Suprapubic skin (tissue), 4 donors: Measurements from ENCODE around the gene ODF2. TPM values are rescaled to one million over a fixed set of nuclear protein-coding genes. Genes with fewer than 3 reads are reported as not detected.
A peak's percentile ranks its signal among the peaks of the same experiment; 100 is the strongest.

Source experiments
- DNase-seq, 2 donors: peaks; one replicate each; pipeline ENCODE4 v3.0.0-alpha.2; 2019; ENCODE audit warnings: low spot score in 2 of 2
- H3K27ac ChIP-seq: fragments of 200-600 bp; sonication (generic); one replicate; pipeline ENCODE4 v1.5.1; 2019
- H3K27me3 ChIP-seq: fragments of 200-600 bp; sonication (generic); one replicate; pipeline ENCODE4 v1.5.1; 2019
- H3K36me3 ChIP-seq: fragments of 200-600 bp; sonication (generic); one replicate; pipeline ENCODE4 v1.5.1; 2019
- H3K4me1 ChIP-seq: fragments of 200-600 bp; sonication (generic); one replicate; pipeline ENCODE4 v1.5.1; 2019
- H3K4me3 ChIP-seq: fragments of 200-600 bp; sonication (generic); one replicate; pipeline ENCODE4 v1.5.1; 2019; ENCODE audit warnings: mild to moderate bottlenecking
- H3K9me3 ChIP-seq: fragments of 200-600 bp; sonication (generic); one replicate; pipeline ENCODE4 v1.5.1; 2019
- CTCF ChIP-seq, 2 donors: fragments of 200-600 bp in 1 of 2; fragments of 450-650 bp in 1 of 2; sonication (generic) in 1 of 2; IDR thresholded peaks; one replicate each; pipeline ENCODE4 v1.5.1; 2016 to 2019; ENCODE audit warnings: antibody characterized with exemption in 2 of 2, mild to moderate bottlenecking in 1 of 2, moderate library complexity in 1 of 2
- EP300 ChIP-seq: sonication (generic); formaldehyde crosslinking; IDR thresholded peaks from one replicate; pipeline ENCODE4 v1.6.1; 2017; ENCODE audit warnings: antibody characterized with exemption
- POLR2A ChIP-seq, 2 donors: fragments of 450-650 bp; IDR thresholded peaks; one replicate each; pipeline ENCODE4 v1.6.1; 2017; ENCODE audit warnings: antibody characterized with exemption in 2 of 2, mild to moderate bottlenecking in 2 of 2, moderate library complexity in 2 of 2
- POLR2AphosphoS5 ChIP-seq, 3 donors: sonication (generic); formaldehyde crosslinking; IDR thresholded peaks; one replicate each; pipeline ENCODE4 v1.6.1; 2017; ENCODE audit warnings: antibody characterized with exemption in 3 of 3
- WGBS: methylation state at CpG from one replicate; pipeline ENCODE4 v1.1.5; 2018; 5-methylcytosine and 5-hydroxymethylcytosine counted together
- total RNA-seq, 4 donors: library from RNA; depleted of rRNA; stranded (reverse); fragments of >200 nt; gene quantifications; one replicate each; pipeline ENCODE4 v1.1.0, GENCODE V29; 2016

The ODF2 gene
- total RNA-seq, 4 donors from 2014 or later: 20.8 to 28.2 (median 24.7) TPM

DNA sequence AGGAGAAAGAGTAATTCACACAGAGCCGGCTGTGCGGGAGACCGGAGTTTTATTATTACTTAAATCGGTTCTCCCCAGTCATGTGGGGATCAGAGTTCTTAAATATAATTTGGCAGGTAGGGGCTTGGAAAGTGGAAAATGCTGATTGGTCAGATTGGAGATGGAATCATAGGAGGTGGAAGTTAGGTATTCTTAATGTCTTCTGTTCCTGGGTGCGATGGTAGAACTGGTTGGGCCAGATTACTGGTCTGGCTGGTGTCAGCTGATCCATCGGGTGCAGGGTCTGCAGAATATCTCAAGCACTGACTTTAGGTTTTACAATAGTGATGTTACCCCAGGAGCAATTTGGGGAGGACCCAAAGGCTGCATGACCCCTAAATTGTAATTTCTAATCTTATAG, 39.8 kb upstream of the ODF2 start:
- H3K9me3 ChIP-seq: no peaks in the 10 kb centered on the region
- H3K36me3 ChIP-seq: no peaks in the 10 kb centered on the region
- H3K4me3 ChIP-seq: no peak overlapping the region
- 37% methylated on average over 6 of the region's 6 CpGs for WGBS
- TF ChIP-seq POLR2A (IDR thresholded peaks at IDR 0.05): no peak
- TF ChIP-seq CTCF (IDR thresholded peaks at IDR 0.05): no peak
- TF ChIP-seq POLR2AphosphoS5 (IDR thresholded peaks at IDR 0.05): no peak
- TF ChIP-seq EP300: no peak
- peaks cover 11% of the 10 kb centered on the region for H3K27me3 ChIP-seq
- no peak for DNase-seq
- H3K4me1 ChIP-seq: peaks cover 21% of the 10 kb centered on the region
- H3K27ac ChIP-seq: no peak overlapping the region

- Histone ChIP-seq H3K27ac (no peak overlapping the region), H3K4me1 (peaks cover 27% of the 10 kb centered on the region), H3K27me3 (peaks cover 11% of the 10 kb centered on the region), H3K4me3 (no peak overlapping the region), H3K9me3 (no peaks in the 10 kb centered on the region), H3K36me3 (no peaks in the 10 kb centered on the region)
- WGBS: 68% methylated on average over 6 of the region's 6 CpGs
- TF ChIP-seq EP300 (no peak), POLR2AphosphoS5 (IDR thresholded peaks at IDR 0.05) (no peak), POLR2A (IDR thresholded peaks at IDR 0.05) (no peak), CTCF (IDR thresholded peaks at IDR 0.05) (no peak)
- no peak for DNase-seq
Measured at GRCh38 chr9:128416432-128417019, 39.3 kb upstream of the ODF2 start.

- Histone ChIP-seq H3K27ac (no peak overlapping the region), H3K27me3 (peaks cover under 1% of the 10 kb centered on the region), H3K4me1 (peaks cover 28% of the 10 kb centered on the region), H3K36me3 (no peaks in the 10 kb centered on the region), H3K4me3 (peak overlapping the region; percentile 65), H3K9me3 (no peaks in the 10 kb centered on the region)
- no peak for DNase-seq
- TF ChIP-seq EP300 (no peak), POLR2AphosphoS5 (IDR thresholded peaks at IDR 0.05) (no peak), POLR2A (IDR thresholded peaks at IDR 0.05) (no peak), CTCF (IDR thresholded peaks at IDR 0.05) (no peak)
- 3% methylated on average over 21 of the region's 28 CpGs for WGBS
Measured at GRCh38 chr9:128419061-128419925, 36.5 kb upstream of the ODF2 start.

- TF ChIP-seq POLR2A (IDR thresholded peaks at IDR 0.05): no peak
- peak; percentile 16 to 84 for TF ChIP-seq CTCF (IDR thresholded peaks at IDR 0.05)
- Histone ChIP-seq H3K4me1 (peaks cover 28% of the 10 kb centered on the region), H3K27me3 (no peaks in the 10 kb centered on the region), H3K9me3 (no peaks in the 10 kb centered on the region), H3K36me3 (peaks cover 5% of the 10 kb centered on the region), H3K27ac (peak overlapping the region; percentile 37), H3K4me3 (peak overlapping the region; percentile 65)
- DNase-seq: no peak
- 0% methylated on average over 20 of the region's 59 CpGs for WGBS
Measured at GRCh38 chr9:128420060-128420650, 35.7 kb upstream of the ODF2 start.
